Activated CD8-positive, alpha-beta T cell treated with anti-CD3 and anti-CD28 coated beads, Interleukin-2, amount 10 ng/mL, durations not matched to agents 7 days and 5 days (primary cell): ENCODE data around the gene IFTAP. TPM values are rescaled to one million over a fixed set of nuclear protein-coding genes. Genes with fewer than 3 reads are reported as not detected.

Experiments
- ATAC-seq: fragments of 150-1000 bp; cut with Tn5 transposase; one replicate; pipeline ENCODE4 v1.10.0; 2021; ENCODE audit warnings: moderate library complexity
- CTCF ChIA-PET: fragments of 350-600 bp; sonication (Branson Sonifier 250); formaldehyde crosslinking; loops from one replicate; lab custom pipeline; 2021; ENCODE audit warnings: antibody characterized with exemption; lab: Charles Lee
- POLR2A ChIA-PET: fragments of 350-600 bp; sonication (Branson Sonifier 250); formaldehyde crosslinking; loops from one replicate; lab custom pipeline; 2021; ENCODE audit warnings: antibody characterized with exemption; lab: Charles Lee
- DNase-seq: peaks from one replicate; pipeline ENCODE4 v3.0.0-alpha.2; 2020
- H3K27ac Mint-ChIP-seq: one replicate; pipeline ENCODE4 v1.8.0; 2021; ENCODE audit warnings: mild to moderate bottlenecking, mixed read lengths
- H3K27me3 Mint-ChIP-seq: one replicate; pipeline ENCODE4 v1.8.0; 2021; ENCODE audit warnings: low read depth, mixed read lengths
- H3K36me3 Mint-ChIP-seq: one replicate; pipeline ENCODE4 v1.8.0; 2021; ENCODE audit warnings: low read depth, mixed read lengths
- H3K4me1 Mint-ChIP-seq: one replicate; pipeline ENCODE4 v1.8.0; 2021; ENCODE audit warnings: low read depth, mixed read lengths
- H3K4me3 Mint-ChIP-seq: one replicate; pipeline ENCODE4 v1.8.0; 2021; ENCODE audit warnings: mild to moderate bottlenecking, mixed read lengths
- H3K9me3 Mint-ChIP-seq: one replicate; pipeline ENCODE4 v1.8.0; 2022; ENCODE audit warnings: mixed read lengths; ENCODE audit not compliant: insufficient read depth
- total RNA-seq, 2 experiments: library from RNA; stranded (reverse); gene quantifications; one replicate each; pipeline ENCODE4 v1.2.3, GENCODE V29; 2021

IFTAP gene
- total RNA-seq, 2 experiments from 2014 or later: 0.90 to 1.5 TPM

GRCh38 chr11:36600180-36600579 lies 5.9 kb downstream of the IFTAP start:
- no peak overlapping the region for H3K4me3 Mint-ChIP-seq
- H3K27me3 Mint-ChIP-seq: peaks cover 6% of the 10 kb centered on the region
- ChIA-PET POLR2A (no interaction called here), CTCF (no interaction called here)
- H3K9me3 Mint-ChIP-seq: no peaks in the 10 kb centered on the region
- H3K36me3 Mint-ChIP-seq: no peaks in the 10 kb centered on the region
- DNase-seq (no peak), ATAC-seq (no peak)
- no peak overlapping the region for H3K27ac Mint-ChIP-seq
- no peaks in the 10 kb centered on the region for H3K4me1 Mint-ChIP-seq

GRCh38 chr11:36601155-36601554 lies 6.9 kb downstream of the IFTAP start:
- H3K4me3 Mint-ChIP-seq: no peak overlapping the region
- ChIA-PET POLR2A (no interaction called here), CTCF (no interaction called here)
- peaks cover 5% of the 10 kb centered on the region for H3K27me3 Mint-ChIP-seq
- no peak for ATAC-seq
- H3K36me3 Mint-ChIP-seq: no peaks in the 10 kb centered on the region
- no peak for DNase-seq
- H3K9me3 Mint-ChIP-seq: no peaks in the 10 kb centered on the region
- no peaks in the 10 kb centered on the region for H3K4me1 Mint-ChIP-seq
- H3K27ac Mint-ChIP-seq: no peak overlapping the region

- Mint-ChIP-seq H3K27ac (no peak overlapping the region), H3K4me3 (no peak overlapping the region), H3K9me3 (no peaks in the 10 kb centered on the region), H3K4me1 (no peaks in the 10 kb centered on the region), H3K36me3 (no peaks in the 10 kb centered on the region), H3K27me3 (peaks cover 4% of the 10 kb centered on the region)
- ATAC-seq: no peak
- CTCF ChIA-PET: no interaction called here
- no peak for DNase-seq
- POLR2A ChIA-PET: no interaction called here
Measured at GRCh38 chr11:36602135-36602534, 7.8 kb downstream of the IFTAP start.

GRCh38 chr11:36605221-36606216 lies 11.2 kb downstream of the IFTAP start:
- CTCF ChIA-PET: no interaction called here
- H3K4me3 Mint-ChIP-seq: no peak overlapping the region
- ATAC-seq: no peak
- no peaks in the 10 kb centered on the region for H3K9me3 Mint-ChIP-seq
- POLR2A ChIA-PET: no interaction called here
- peaks cover 5% of the 10 kb centered on the region for H3K27me3 Mint-ChIP-seq
- no peaks in the 10 kb centered on the region for H3K36me3 Mint-ChIP-seq
- H3K4me1 Mint-ChIP-seq: no peaks in the 10 kb centered on the region
- H3K27ac Mint-ChIP-seq: no peak overlapping the region
- DNase-seq: no peak

GRCh38 chr11:36608491-36609199 lies 14.3 kb downstream of the IFTAP start:
- ChIA-PET CTCF (interaction anchor here (1.2 kb wide), 1 partner anchor 76 kb away, joined by 3 read pairs; no protein-coding TSS in a partner anchor), POLR2A (no interaction called here)
- no peak overlapping the region for H3K27ac Mint-ChIP-seq
- H3K36me3 Mint-ChIP-seq: no peaks in the 10 kb centered on the region
- H3K4me3 Mint-ChIP-seq: no peak overlapping the region
- DNase-seq (no peak), ATAC-seq (no peak)
- H3K9me3 Mint-ChIP-seq: no peaks in the 10 kb centered on the region
- H3K27me3 Mint-ChIP-seq: peaks cover 2% of the 10 kb centered on the region
- no peaks in the 10 kb centered on the region for H3K4me1 Mint-ChIP-seq

GRCh38 chr11:36609383-36609782 lies 15.1 kb downstream of the IFTAP start:
- DNase-seq (no peak), ATAC-seq (no peak)
- Mint-ChIP-seq H3K36me3 (no peaks in the 10 kb centered on the region), H3K27me3 (peaks cover 2% of the 10 kb centered on the region), H3K4me3 (no peak overlapping the region), H3K9me3 (no peaks in the 10 kb centered on the region), H3K27ac (no peak overlapping the region), H3K4me1 (no peaks in the 10 kb centered on the region)
- POLR2A ChIA-PET: no interaction called here
- CTCF ChIA-PET: interaction anchor here (0.6 to 1.2 kb wide), 2 partner anchors 75 to 126 kb away, joined by 3 read pairs; no protein-coding TSS in a partner anchor

GRCh38 chr11:36615826-36616225 lies 21.5 kb downstream of the IFTAP start:
- no peaks in the 10 kb centered on the region for H3K36me3 Mint-ChIP-seq

GRCh38 chr11:36617543-36618362 lies 23.5 kb downstream of the IFTAP start:
- H3K9me3 Mint-ChIP-seq: no peaks in the 10 kb centered on the region
- no peaks in the 10 kb centered on the region for H3K36me3 Mint-ChIP-seq
- peaks cover 14% of the 10 kb centered on the region for H3K27me3 Mint-ChIP-seq
- no peak overlapping the region for H3K4me3 Mint-ChIP-seq
- H3K27ac Mint-ChIP-seq: no peak overlapping the region
- POLR2A ChIA-PET: no interaction called here
- CTCF ChIA-PET: interaction anchor here (2.6 kb wide), 1 partner anchor 53 kb away, joined by 13 read pairs; no protein-coding TSS in a partner anchor
- H3K4me1 Mint-ChIP-seq: no peaks in the 10 kb centered on the region
- ATAC-seq (no peak), DNase-seq (no peak)

More at GRCh38 chr11:36615826-36616225, 21.5 kb downstream of the IFTAP start:
- Mint-ChIP-seq H3K9me3 (no peaks in the 10 kb centered on the region), H3K4me3 (no peak overlapping the region), H3K4me1 (no peaks in the 10 kb centered on the region), H3K27me3 (peaks cover 6% of the 10 kb centered on the region), H3K27ac (no peak overlapping the region)
- ATAC-seq (no peak), DNase-seq (no peak)
- ChIA-PET CTCF (no interaction called here), POLR2A (no interaction called here)

- Mint-ChIP-seq H3K9me3 (no peaks in the 10 kb centered on the region), H3K36me3 (no peaks in the 10 kb centered on the region), H3K27me3 (peaks cover 14% of the 10 kb centered on the region), H3K27ac (no peak overlapping the region), H3K4me3 (no peak overlapping the region), H3K4me1 (no peaks in the 10 kb centered on the region)
- no peak for ATAC-seq
- POLR2A ChIA-PET: no interaction called here
- no peak for DNase-seq
- CTCF ChIA-PET: interaction anchor here (2.6 kb wide), 1 partner anchor 54 kb away, joined by 13 read pairs; no protein-coding TSS in a partner anchor
Measured at GRCh38 chr11:36618363-36619047, 24.2 kb downstream of the IFTAP start.

GRCh38 chr11:36619502-36619901 lies 25.2 kb downstream of the IFTAP start:
- H3K36me3 Mint-ChIP-seq: no peaks in the 10 kb centered on the region
- no peaks in the 10 kb centered on the region for H3K4me1 Mint-ChIP-seq
- H3K27ac Mint-ChIP-seq: no peak overlapping the region

GRCh38 chr11:36620246-36620645 lies 25.9 kb downstream of the IFTAP start:
- Mint-ChIP-seq H3K4me3 (no peak overlapping the region), H3K9me3 (no peaks in the 10 kb centered on the region), H3K27ac (no peak overlapping the region), H3K36me3 (no peaks in the 10 kb centered on the region), H3K27me3 (peaks cover 18% of the 10 kb centered on the region), H3K4me1 (no peaks in the 10 kb centered on the region)
- ATAC-seq (no peak), DNase-seq (no peak)
- ChIA-PET POLR2A (no interaction called here), CTCF (interaction anchor here (2.6 kb wide), 1 partner anchor 56 kb away, joined by 13 read pairs; no protein-coding TSS in a partner anchor)

More at GRCh38 chr11:36619502-36619901, 25.2 kb downstream of the IFTAP start:
- POLR2A ChIA-PET: no interaction called here
- H3K27me3 Mint-ChIP-seq: peaks cover 17% of the 10 kb centered on the region
- H3K9me3 Mint-ChIP-seq: no peaks in the 10 kb centered on the region
- DNase-seq (no peak), ATAC-seq (no peak)
- CTCF ChIA-PET: interaction anchor here (2.6 kb wide), 1 partner anchor 55 kb away, joined by 13 read pairs; no protein-coding TSS in a partner anchor
- no peak overlapping the region for H3K4me3 Mint-ChIP-seq
